Nephron progenitor cell (in vitro differentiated cells): ENCODE data around the gene CEP20.
"Not testable (repeated sequence)": the region's sequence is repeated elsewhere in the genome, so short reads cannot be mapped to it uniquely, and the experiment has no call there.

Experiments
- DNase-seq: peaks from one replicate; pipeline ENCODE4 v3.0.0; 2021
- H3K27ac Mint-ChIP-seq: 2 replicates; pipeline ENCODE4 v1.8.0; 2021; ENCODE audit warnings: mild to moderate bottlenecking, moderate library complexity, mixed read lengths
- H3K27me3 Mint-ChIP-seq: 2 replicates; pipeline ENCODE4 v1.8.0; 2021; ENCODE audit warnings: mild to moderate bottlenecking, low read depth, mixed read lengths; ENCODE audit not compliant: poor library complexity
- H3K36me3 Mint-ChIP-seq: 2 replicates; pipeline ENCODE4 v1.8.0; 2021; ENCODE audit warnings: low read depth, mixed read lengths
- H3K4me1 Mint-ChIP-seq: 2 replicates; pipeline ENCODE4 v1.8.0; 2021; ENCODE audit warnings: mixed read lengths
- H3K4me3 Mint-ChIP-seq: 2 replicates; pipeline ENCODE4 v1.8.0; 2021; ENCODE audit warnings: mild to moderate bottlenecking, moderate library complexity, mixed read lengths
- H3K9me3 Mint-ChIP-seq: 2 replicates; pipeline ENCODE4 v1.8.0; 2021; ENCODE audit warnings: mild to moderate bottlenecking, moderate library complexity, mixed read lengths
- CTCF ChIP-seq: fragments of 200-600 bp; sonication (generic); IDR thresholded peaks from 2 replicates; pipeline ENCODE4 v1.5.0; 2021; ENCODE audit warnings: antibody characterized with exemption

Gene CEP20

GRCh38 chr16:15925631-15926030, 37.2 kb upstream of the CEP20 start:
- Mint-ChIP-seq H3K27ac (no peak overlapping the region), H3K36me3 (no peaks in the 10 kb centered on the region), H3K4me1 (peaks cover 13% of the 10 kb centered on the region), H3K27me3 (peaks cover 11% of the 10 kb centered on the region), H3K4me3 (no peak overlapping the region), H3K9me3 (no peaks in the 10 kb centered on the region)
- DNase-seq: no peak
- no peak for TF ChIP-seq CTCF

- Mint-ChIP-seq H3K36me3 (no peaks in the 10 kb centered on the region), H3K4me3 (no peak overlapping the region), H3K27ac (no peak overlapping the region), H3K9me3 (no peaks in the 10 kb centered on the region), H3K27me3 (peaks cover 11% of the 10 kb centered on the region), H3K4me1 (peaks cover 13% of the 10 kb centered on the region)
- no peak for DNase-seq
- TF ChIP-seq CTCF: no peak
Measured at GRCh38 chr16:15924996-15925395, 36.6 kb upstream of the CEP20 start.

GRCh38 chr16:15919331-15919730, 30.9 kb upstream of the CEP20 start:
- Mint-ChIP-seq H3K9me3 (peaks cover 20% of the 10 kb centered on the region), H3K4me3 (no peak overlapping the region), H3K36me3 (no peaks in the 10 kb centered on the region), H3K27me3 (no peaks in the 10 kb centered on the region), H3K4me1 (no peaks in the 10 kb centered on the region), H3K27ac (no peak overlapping the region)
- DNase-seq: no peak
- no peak for TF ChIP-seq CTCF

GRCh38 chr16:15918314-15918713, 29.9 kb upstream of the CEP20 start:
- peaks cover 20% of the 10 kb centered on the region for H3K9me3 Mint-ChIP-seq
- H3K4me1 Mint-ChIP-seq, DNase-seq: not testable (repeated sequence)

GRCh38 chr16:15916323-15916722, 27.9 kb upstream of the CEP20 start:
- H3K27me3 Mint-ChIP-seq: no peaks in the 10 kb centered on the region
- no peak for TF ChIP-seq CTCF
- H3K4me3 Mint-ChIP-seq: no peak overlapping the region
- H3K9me3 Mint-ChIP-seq: peaks cover 20% of the 10 kb centered on the region
- H3K27ac Mint-ChIP-seq: no peak overlapping the region
- H3K4me1 Mint-ChIP-seq: no peaks in the 10 kb centered on the region
- no peaks in the 10 kb centered on the region for H3K36me3 Mint-ChIP-seq
- no peak for DNase-seq

More at GRCh38 chr16:15918314-15918713, 29.9 kb upstream of the CEP20 start:
- not testable (repeated sequence) for H3K36me3 Mint-ChIP-seq, H3K27ac Mint-ChIP-seq, H3K4me3 Mint-ChIP-seq, H3K27me3 Mint-ChIP-seq

- Mint-ChIP-seq H3K27me3 (no peaks in the 10 kb centered on the region), H3K4me1 (no peaks in the 10 kb centered on the region), H3K27ac (no peak overlapping the region), H3K36me3 (no peaks in the 10 kb centered on the region), H3K4me3 (no peak overlapping the region), H3K9me3 (peaks cover 20% of the 10 kb centered on the region)
- TF ChIP-seq CTCF: no peak
- DNase-seq: no peak
Measured at GRCh38 chr16:15915555-15916081, 27.2 kb upstream of the CEP20 start.
